ENCODE measurements around the gene SYT13. TPM values are rescaled to one million over a fixed set of nuclear protein-coding genes. Genes with fewer than 3 reads are reported as not detected.
A peak's percentile ranks its signal among the peaks of the same experiment; 100 is the strongest.

SYT13 gene
- total RNA-seq, 1 donor from 2014 or later: not detected

GRCh38 chr11:45238724-45239123 is 47.4 kb downstream of the SYT13 start:
- H3K4me3 Mint-ChIP-seq: no peak overlapping the region
- no peaks in the 10 kb centered on the region for H3K9me3 Mint-ChIP-seq
- intact Hi-C loops (cut with micrococcal nuclease): no loop called here
- no peak for DNase-seq
- no peaks in the 10 kb centered on the region for H3K4me1 Mint-ChIP-seq
- H3K27me3 Mint-ChIP-seq: peaks cover 7% of the 10 kb centered on the region
- H3K36me3 Mint-ChIP-seq (ENCODE audit: low read depth): no peaks in the 10 kb centered on the region
- H3K27ac Mint-ChIP-seq: no peak overlapping the region

DNA sequence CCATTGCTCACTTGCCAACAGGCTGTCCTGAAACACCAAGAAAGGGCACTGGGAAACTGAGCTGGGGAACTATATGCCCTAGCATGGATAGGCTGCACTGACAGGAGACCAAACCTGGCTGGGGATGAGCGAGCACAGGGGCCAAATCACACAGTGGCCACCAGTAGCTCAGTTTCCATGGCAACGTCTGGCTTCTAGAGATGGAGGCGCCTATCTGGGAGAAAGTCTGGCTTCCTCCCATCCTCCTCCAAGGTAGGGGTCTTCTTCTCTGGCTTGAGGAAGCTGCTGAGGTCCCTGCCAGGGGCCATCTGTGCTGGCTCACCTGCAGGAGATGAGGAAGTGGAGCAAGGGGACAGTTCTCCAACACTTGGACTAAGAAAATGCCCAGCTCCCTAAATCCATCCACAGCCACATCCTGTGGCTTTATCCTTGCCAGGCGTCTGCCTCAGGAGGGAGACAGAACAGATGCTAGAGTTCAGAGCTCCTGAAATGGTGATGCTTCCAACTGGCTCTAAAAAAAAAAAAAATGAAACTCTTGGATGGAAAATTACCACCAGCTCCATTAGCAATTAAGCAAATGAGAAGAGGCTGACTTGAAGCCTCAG is 48.3 kb downstream of the SYT13 start:
- intact Hi-C loops (cut with micrococcal nuclease): no loop called here
- Mint-ChIP-seq H3K27me3 (peaks cover 7% of the 10 kb centered on the region), H3K4me1 (peaks cover 2% of the 10 kb centered on the region), H3K9me3 (no peaks in the 10 kb centered on the region), H3K27ac (no peak overlapping the region), H3K4me3 (no peak overlapping the region), H3K36me3 (ENCODE audit: low read depth) (no peaks in the 10 kb centered on the region)
- no peak for DNase-seq

DNA sequence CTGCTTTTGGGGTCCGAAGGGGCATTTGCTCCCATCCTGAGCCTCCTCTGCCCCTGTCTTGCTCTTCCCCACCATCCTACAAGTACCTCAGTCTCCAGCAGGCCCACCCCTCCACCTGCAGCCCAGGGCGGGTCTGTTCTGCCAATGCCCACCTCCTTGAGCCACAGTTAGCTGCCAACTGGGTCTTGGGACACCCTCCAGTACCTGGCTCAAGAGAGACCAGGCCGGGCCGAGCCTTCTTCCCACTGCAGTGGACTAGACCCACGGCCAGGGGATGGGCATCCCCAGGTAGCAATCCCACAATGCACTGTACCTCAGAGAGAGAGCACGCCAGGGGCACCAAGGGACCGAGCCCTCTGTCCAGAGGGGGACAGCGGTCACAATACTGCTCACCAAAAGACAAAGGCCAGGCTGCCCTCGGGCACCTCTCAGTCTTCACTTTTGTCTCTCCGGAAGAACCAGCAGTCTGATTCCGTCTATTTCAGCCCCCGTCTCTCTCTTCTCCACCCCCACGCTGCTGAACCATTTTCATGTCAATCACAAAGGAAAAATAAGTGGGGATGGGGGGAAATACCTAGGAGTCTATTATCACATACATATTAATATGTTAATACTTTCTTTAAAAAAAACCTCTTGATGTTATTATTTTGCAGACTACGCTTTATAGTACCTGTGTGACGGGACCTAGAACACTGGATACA is 51.7 kb downstream of the SYT13 start:
- no peak overlapping the region for H3K4me3 Mint-ChIP-seq
- peaks cover 3% of the 10 kb centered on the region for H3K27me3 Mint-ChIP-seq
- intact Hi-C loops (cut with micrococcal nuclease): no loop called here
- no peaks in the 10 kb centered on the region for H3K36me3 Mint-ChIP-seq (ENCODE audit: low read depth)
- no peak overlapping the region for H3K27ac Mint-ChIP-seq
- peaks cover 2% of the 10 kb centered on the region for H3K4me1 Mint-ChIP-seq
- H3K9me3 Mint-ChIP-seq: no peaks in the 10 kb centered on the region
- no peak for DNase-seq

DNA sequence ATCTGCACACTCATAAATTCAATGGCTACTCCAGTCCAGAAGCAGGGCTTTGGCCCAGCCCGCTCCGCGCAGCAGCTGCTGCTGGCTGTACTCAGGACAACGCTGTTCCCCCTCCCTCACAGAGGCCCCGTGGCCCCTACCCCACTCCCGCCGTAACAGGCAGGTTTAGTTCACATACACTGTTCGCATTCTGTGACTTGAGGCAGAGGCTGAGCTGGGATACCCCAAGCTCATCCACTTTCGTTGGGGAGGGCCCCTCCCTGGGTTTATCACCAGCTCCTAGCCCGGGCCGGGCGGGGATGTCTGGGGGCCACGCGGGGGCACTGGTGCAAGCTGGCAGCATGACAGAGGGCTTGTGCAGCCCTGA is 52.4 kb downstream of the SYT13 start:
- Mint-ChIP-seq H3K27me3 (peaks cover 3% of the 10 kb centered on the region), H3K4me3 (no peak overlapping the region), H3K27ac (no peak overlapping the region), H3K36me3 (ENCODE audit: low read depth) (no peaks in the 10 kb centered on the region), H3K4me1 (peaks cover 2% of the 10 kb centered on the region), H3K9me3 (no peaks in the 10 kb centered on the region)
- no peak for DNase-seq
- intact Hi-C loops (cut with micrococcal nuclease): no loop called here

DNA sequence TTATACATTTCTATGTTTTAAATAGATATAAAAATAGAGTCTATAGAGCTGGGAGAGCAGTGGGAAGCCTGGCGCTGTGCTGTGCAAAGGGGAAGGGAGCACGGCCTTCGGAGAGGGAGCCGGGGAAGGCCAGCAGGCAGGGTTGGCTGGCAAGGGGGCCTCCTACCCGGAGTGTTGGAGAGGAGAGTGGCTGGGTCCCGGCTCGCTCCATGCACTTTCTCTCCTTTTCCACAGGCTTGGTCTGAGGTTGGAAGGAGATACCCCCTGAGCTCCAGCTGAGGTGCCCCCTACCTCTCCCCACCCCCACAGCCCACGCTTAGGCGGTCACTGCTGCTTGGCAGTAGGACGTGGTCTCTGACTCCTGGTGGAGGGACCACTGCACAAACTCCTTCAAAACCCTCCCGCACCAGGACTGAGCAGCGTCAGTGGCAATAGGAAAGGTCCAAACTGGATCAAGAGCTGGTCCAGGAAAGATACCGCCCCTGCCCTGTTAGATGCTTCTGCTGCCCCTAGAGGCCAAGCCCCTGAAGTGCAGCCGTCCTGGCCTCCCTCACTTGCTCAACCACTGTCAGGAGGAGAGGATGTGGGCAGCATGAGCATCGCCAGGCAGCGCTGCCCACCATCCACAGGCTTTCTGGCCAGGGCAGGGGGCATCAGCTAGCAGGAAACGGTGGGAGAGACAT is 52.9 kb downstream of the SYT13 start:
- no peak overlapping the region for H3K27ac Mint-ChIP-seq
- intact Hi-C loops (cut with micrococcal nuclease): no loop called here
- no peaks in the 10 kb centered on the region for H3K36me3 Mint-ChIP-seq (ENCODE audit: low read depth)
- H3K4me3 Mint-ChIP-seq: no peak overlapping the region
- peaks cover 3% of the 10 kb centered on the region for H3K27me3 Mint-ChIP-seq
- peak; percentile 87 for DNase-seq
- peaks cover 2% of the 10 kb centered on the region for H3K4me1 Mint-ChIP-seq
- H3K9me3 Mint-ChIP-seq: no peaks in the 10 kb centered on the region

DNA sequence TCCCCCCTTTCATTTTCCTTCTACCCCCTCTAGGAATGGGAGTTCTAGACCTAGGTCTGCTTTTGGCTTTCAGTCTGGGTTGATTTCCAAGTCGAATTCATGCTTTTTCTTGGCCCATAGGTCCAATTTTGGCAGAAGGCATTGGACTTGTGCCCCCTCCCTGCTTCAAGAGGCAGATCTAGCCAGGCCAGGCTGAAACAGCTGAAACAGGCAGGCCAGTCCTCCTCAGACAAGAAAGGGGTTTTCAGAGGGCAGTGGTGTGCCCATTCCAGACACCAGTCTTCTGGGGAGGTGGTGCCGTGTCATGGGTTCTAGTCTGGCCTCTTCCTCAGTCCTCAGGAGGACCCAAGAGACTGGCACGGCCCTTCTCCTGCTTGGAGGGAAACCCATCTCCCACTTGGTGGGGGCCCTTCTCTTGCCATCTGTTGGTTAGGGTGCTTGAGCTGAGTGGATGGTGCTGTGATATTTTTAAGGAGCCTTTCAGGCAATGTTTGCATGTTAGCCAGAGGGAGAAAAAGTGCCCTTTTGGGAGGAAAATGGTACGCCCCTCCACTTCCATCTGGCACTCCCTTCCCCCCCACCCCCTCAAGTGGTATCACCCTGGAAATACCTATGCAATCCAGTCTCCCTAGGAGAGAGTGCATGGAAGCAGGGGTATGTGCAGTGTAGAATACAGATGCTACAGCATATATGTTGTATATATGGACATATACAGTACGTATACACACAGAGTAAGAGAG is 53.6 kb downstream of the SYT13 start:
- peaks cover 3% of the 10 kb centered on the region for H3K27me3 Mint-ChIP-seq
- no peaks in the 10 kb centered on the region for H3K36me3 Mint-ChIP-seq (ENCODE audit: low read depth)
- intact Hi-C loops (cut with micrococcal nuclease): no loop called here
- peaks cover 2% of the 10 kb centered on the region for H3K4me1 Mint-ChIP-seq
- H3K9me3 Mint-ChIP-seq: no peaks in the 10 kb centered on the region
- H3K4me3 Mint-ChIP-seq: no peak overlapping the region
- DNase-seq: no peak
- H3K27ac Mint-ChIP-seq: no peak overlapping the region

GRCh38 chr11:45229401-45230020 is 56.6 kb downstream of the SYT13 start:
- no peak for DNase-seq
- no peak overlapping the region for H3K27ac Mint-ChIP-seq
- H3K4me3 Mint-ChIP-seq: no peak overlapping the region
- no peaks in the 10 kb centered on the region for H3K36me3 Mint-ChIP-seq (ENCODE audit: low read depth)
- no peaks in the 10 kb centered on the region for H3K9me3 Mint-ChIP-seq
- peaks cover 2% of the 10 kb centered on the region for H3K4me1 Mint-ChIP-seq
- no peaks in the 10 kb centered on the region for H3K27me3 Mint-ChIP-seq
- intact Hi-C loops (cut with micrococcal nuclease): no loop called here

- no peak overlapping the region for H3K4me3 Mint-ChIP-seq
- H3K4me1 Mint-ChIP-seq: no peaks in the 10 kb centered on the region
- H3K9me3 Mint-ChIP-seq: no peaks in the 10 kb centered on the region
- no peaks in the 10 kb centered on the region for H3K36me3 Mint-ChIP-seq (ENCODE audit: low read depth)
- no peak overlapping the region for H3K27ac Mint-ChIP-seq
- H3K27me3 Mint-ChIP-seq: no peaks in the 10 kb centered on the region
- intact Hi-C loops (cut with micrococcal nuclease): no loop called here
- no peak for DNase-seq
These were observed 58.3 kb downstream of the SYT13 start for GRCh38 chr11:45227836-45228235.

- Mint-ChIP-seq H3K4me3 (no peak overlapping the region), H3K27ac (no peak overlapping the region), H3K27me3 (no peaks in the 10 kb centered on the region), H3K4me1 (no peaks in the 10 kb centered on the region), H3K9me3 (no peaks in the 10 kb centered on the region), H3K36me3 (ENCODE audit: low read depth) (no peaks in the 10 kb centered on the region)
- intact Hi-C loops (cut with micrococcal nuclease): no loop called here
- no peak for DNase-seq
These were observed 59.2 kb downstream of the SYT13 start for GRCh38 chr11:45226901-45227300.

DNA sequence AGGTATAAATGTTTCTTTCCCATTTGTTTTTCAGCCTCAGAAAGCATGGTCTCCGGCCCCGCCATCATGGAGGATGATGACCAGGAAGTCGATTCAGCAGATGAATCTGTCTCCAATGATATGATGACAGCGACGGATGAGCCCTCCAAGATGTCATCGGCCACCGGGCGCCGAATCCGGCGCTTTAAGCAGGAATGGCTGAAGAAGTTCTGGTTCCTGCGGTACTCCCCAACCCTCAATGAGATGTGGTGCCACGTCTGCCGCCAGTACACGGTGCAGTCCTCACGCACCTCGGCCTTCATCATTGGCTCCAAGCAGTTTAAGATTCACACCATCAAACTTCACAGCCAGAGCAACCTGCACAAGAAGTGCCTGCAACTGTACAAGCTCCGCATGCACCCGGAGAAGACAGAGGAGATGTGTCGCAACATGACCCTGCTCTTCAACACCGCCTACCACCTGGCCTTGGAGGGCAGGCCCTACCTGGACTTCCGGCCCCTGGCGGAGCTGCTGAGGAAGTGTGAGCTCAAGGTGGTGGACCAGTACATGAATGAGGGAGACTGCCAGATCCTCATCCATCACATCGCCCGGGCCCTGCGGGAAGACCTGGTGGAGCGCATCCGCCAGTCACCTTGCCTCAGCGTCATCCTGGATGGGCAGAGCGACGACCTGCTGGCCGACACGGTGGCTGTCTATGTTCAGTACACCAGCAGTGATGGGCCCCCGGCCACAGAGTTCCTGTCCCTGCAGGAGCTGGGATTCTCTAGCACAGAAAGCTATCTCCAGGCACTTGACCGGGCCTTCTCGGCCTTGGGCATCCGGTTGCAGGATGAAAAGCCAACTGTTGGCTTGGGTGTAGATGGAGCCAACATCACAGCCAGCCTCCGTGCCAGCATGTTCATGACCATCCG is 59.9 kb downstream of the SYT13 start:
- intact Hi-C loops (cut with micrococcal nuclease): no loop called here
- H3K27ac Mint-ChIP-seq: no peak overlapping the region
- H3K4me3 Mint-ChIP-seq: no peak overlapping the region
- no peaks in the 10 kb centered on the region for H3K4me1 Mint-ChIP-seq
- no peaks in the 10 kb centered on the region for H3K36me3 Mint-ChIP-seq (ENCODE audit: low read depth)
- no peaks in the 10 kb centered on the region for H3K9me3 Mint-ChIP-seq
- no peaks in the 10 kb centered on the region for H3K27me3 Mint-ChIP-seq
- DNase-seq: no peak

DNA sequence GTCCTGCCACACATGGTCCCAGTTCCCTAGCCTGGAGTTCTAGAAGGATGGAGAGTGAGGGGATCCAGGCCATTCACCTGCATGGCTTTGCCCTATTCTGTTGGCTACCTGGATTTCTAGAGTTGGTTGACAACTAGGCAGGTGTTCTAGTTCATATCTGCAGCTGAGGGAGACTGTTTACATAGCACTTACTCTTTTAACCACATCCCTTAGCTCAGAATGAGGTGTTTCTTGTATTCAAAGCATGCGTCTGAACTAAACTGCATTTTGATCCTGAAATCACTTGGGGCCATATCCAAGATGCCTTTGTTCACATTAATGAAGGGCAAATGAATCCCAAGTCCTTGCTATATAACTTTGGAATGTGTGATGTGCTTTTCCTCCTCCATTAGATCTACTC is 60.9 kb downstream of the SYT13 start:
- no peak for DNase-seq
- Mint-ChIP-seq H3K36me3 (ENCODE audit: low read depth) (no peaks in the 10 kb centered on the region), H3K27ac (no peak overlapping the region), H3K4me3 (no peak overlapping the region), H3K27me3 (no peaks in the 10 kb centered on the region), H3K9me3 (no peaks in the 10 kb centered on the region), H3K4me1 (no peaks in the 10 kb centered on the region)
- intact Hi-C loops (cut with micrococcal nuclease): no loop called here

GRCh38 chr11:45224766-45225165 is 61.4 kb downstream of the SYT13 start:
- intact Hi-C loops (cut with micrococcal nuclease): no loop called here
- H3K4me1 Mint-ChIP-seq: no peaks in the 10 kb centered on the region
- no peaks in the 10 kb centered on the region for H3K36me3 Mint-ChIP-seq (ENCODE audit: low read depth)
- H3K27me3 Mint-ChIP-seq: no peaks in the 10 kb centered on the region
- no peaks in the 10 kb centered on the region for H3K9me3 Mint-ChIP-seq
- H3K4me3 Mint-ChIP-seq: no peak overlapping the region
- DNase-seq: no peak
- H3K27ac Mint-ChIP-seq: no peak overlapping the region

DNA sequence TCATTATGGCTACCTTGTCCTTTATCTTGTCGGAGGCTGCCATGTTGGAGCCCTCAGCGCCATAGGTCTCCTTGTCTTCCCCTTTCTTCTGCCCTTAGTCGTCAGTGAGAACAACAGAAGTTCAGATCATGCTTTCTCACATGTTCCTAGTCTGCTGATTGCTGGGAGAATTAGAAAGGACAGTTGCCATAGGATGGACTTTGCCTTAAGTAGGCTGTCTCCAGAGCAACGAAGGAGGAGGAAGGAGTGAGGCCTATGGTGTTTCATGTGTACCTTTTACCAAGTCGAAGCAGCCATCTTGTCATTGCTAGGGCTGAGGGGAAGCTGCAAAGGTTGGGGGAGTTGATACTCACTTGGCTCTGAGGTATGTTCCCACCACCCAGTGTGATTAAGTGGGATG is 62.6 kb downstream of the SYT13 start:
- no peaks in the 10 kb centered on the region for H3K36me3 Mint-ChIP-seq (ENCODE audit: low read depth)
- no peak overlapping the region for H3K4me3 Mint-ChIP-seq
- no peak overlapping the region for H3K27ac Mint-ChIP-seq
- no peaks in the 10 kb centered on the region for H3K9me3 Mint-ChIP-seq
- no peaks in the 10 kb centered on the region for H3K27me3 Mint-ChIP-seq
- no peak for DNase-seq
- no peaks in the 10 kb centered on the region for H3K4me1 Mint-ChIP-seq
- intact Hi-C loops (cut with micrococcal nuclease): no loop called here
